ENCODE results near the gene PHLDB3. TPM values are rescaled to one million over a fixed set of nuclear protein-coding genes. Genes with fewer than 3 reads are reported as not detected.

Gene PHLDB3
- total RNA-seq, 1 donor from 2014 or later: 9.6 TPM

DNA sequence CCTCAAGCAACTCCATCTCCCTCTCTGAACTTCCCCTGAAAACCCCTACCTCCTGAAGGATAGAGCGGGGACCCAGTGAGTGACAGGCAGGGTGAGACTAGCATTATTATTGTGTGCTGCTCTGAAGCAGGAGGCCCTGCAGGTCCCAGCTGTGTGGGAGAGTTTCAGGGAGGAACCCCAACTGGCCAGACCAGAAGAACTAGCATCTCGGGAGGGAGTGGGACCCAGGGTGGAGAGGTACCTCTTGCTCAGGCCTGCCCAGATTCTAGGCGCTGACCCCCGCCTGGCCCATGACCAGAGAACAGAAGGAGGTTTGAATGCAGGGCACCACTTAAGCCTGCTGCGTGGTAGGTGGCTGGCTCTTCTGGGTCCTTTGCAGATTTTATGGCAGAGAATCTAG is 33.5 kb downstream of the PHLDB3 start:
- TF ChIP-seq, protein P1, sequence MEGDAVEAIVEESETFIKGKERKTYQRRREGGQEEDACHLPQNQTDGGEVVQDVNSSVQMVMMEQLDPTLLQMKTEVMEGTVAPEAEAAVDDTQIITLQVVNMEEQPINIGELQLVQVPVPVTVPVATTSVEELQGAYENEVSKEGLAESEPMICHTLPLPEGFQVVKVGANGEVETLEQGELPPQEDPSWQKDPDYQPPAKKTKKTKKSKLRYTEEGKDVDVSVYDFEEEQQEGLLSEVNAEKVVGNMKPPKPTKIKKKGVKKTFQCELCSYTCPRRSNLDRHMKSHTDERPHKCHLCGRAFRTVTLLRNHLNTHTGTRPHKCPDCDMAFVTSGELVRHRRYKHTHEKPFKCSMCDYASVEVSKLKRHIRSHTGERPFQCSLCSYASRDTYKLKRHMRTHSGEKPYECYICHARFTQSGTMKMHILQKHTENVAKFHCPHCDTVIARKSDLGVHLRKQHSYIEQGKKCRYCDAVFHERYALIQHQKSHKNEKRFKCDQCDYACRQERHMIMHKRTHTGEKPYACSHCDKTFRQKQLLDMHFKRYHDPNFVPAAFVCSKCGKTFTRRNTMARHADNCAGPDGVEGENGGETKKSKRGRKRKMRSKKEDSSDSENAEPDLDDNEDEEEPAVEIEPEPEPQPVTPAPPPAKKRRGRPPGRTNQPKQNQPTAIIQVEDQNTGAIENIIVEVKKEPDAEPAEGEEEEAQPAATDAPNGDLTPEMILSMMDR (IDR thresholded peaks at IDR 0.05; ENCODE audit: unreplicated experiment): no peak
- Mint-ChIP-seq H3K27me3 (ENCODE audit: unreplicated experiment) (peaks cover 4% of the 10 kb centered on the region), H3K36me3 (ENCODE audit: low read depth, unreplicated experiment) (no peaks in the 10 kb centered on the region), H3K27ac (ENCODE audit: unreplicated experiment) (no peak overlapping the region), H3K4me3 (ENCODE audit: unreplicated experiment) (no peak overlapping the region), H3K9me3 (ENCODE audit: unreplicated experiment) (no peaks in the 10 kb centered on the region), H3K4me1 (ENCODE audit: unreplicated experiment) (peaks cover 11% of the 10 kb centered on the region)
- no peak for DNase-seq (ENCODE audit: low spot score)

DNA sequence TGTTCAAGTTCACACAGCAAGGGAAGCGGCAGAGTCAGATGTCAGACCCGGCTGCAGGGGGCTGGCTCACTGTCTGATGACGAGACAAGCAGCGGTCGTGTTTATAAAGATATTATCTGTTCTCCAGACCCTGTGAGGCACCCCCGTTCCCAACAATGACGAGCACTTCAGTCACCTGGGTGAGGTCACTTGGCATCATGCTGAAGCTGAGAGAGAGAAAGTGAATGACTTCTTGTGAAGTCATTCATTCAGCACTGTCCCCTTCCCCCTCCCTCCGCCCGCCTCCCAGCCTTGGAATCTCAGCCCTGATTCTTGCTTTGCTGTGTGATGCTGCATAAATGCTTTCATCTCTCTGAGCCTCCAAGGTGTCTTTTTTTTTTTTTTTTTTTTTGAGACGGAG is 34.3 kb downstream of the PHLDB3 start:
- no peaks in the 10 kb centered on the region for H3K36me3 Mint-ChIP-seq (ENCODE audit: low read depth, unreplicated experiment)

DNA sequence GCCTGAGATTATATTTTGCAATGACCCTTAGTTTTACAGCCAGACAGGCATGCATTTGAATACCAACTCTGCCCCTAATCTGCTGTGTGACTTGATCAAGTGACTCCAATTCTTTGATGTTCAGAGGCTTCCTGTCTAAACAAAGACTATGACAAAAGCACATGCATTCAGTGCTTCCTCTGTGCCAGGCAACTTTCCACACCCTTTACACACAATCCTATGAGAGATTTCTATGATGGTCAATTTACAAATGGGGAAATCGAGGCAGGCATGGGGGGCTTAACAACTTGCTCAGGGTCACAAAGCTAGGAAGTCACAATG is 35.4 kb downstream of the PHLDB3 start:
- no peak overlapping the region for H3K27ac Mint-ChIP-seq (ENCODE audit: unreplicated experiment)
- no peaks in the 10 kb centered on the region for H3K9me3 Mint-ChIP-seq (ENCODE audit: unreplicated experiment)
- no peak overlapping the region for H3K4me3 Mint-ChIP-seq (ENCODE audit: unreplicated experiment)
- no peak for DNase-seq (ENCODE audit: low spot score)
- peaks cover 7% of the 10 kb centered on the region for H3K27me3 Mint-ChIP-seq (ENCODE audit: unreplicated experiment)
- H3K4me1 Mint-ChIP-seq (ENCODE audit: unreplicated experiment): peaks cover 13% of the 10 kb centered on the region
- TF ChIP-seq, protein P1 (IDR thresholded peaks at IDR 0.05; ENCODE audit: unreplicated experiment): no peak
- no peaks in the 10 kb centered on the region for H3K36me3 Mint-ChIP-seq (ENCODE audit: low read depth, unreplicated experiment)

More for the DNA sequence above, 34.3 kb downstream of the PHLDB3 start:
- Mint-ChIP-seq H3K27me3 (ENCODE audit: unreplicated experiment) (peaks cover 3% of the 10 kb centered on the region), H3K4me3 (ENCODE audit: unreplicated experiment) (no peak overlapping the region), H3K27ac (ENCODE audit: unreplicated experiment) (peak overlapping the region; percentile 58), H3K9me3 (ENCODE audit: unreplicated experiment) (no peaks in the 10 kb centered on the region), H3K4me1 (ENCODE audit: unreplicated experiment) (peaks cover 8% of the 10 kb centered on the region)
- DNase-seq (ENCODE audit: low spot score): no peak
- TF ChIP-seq, protein P1 (IDR thresholded peaks at IDR 0.05; ENCODE audit: unreplicated experiment): no peak

DNA sequence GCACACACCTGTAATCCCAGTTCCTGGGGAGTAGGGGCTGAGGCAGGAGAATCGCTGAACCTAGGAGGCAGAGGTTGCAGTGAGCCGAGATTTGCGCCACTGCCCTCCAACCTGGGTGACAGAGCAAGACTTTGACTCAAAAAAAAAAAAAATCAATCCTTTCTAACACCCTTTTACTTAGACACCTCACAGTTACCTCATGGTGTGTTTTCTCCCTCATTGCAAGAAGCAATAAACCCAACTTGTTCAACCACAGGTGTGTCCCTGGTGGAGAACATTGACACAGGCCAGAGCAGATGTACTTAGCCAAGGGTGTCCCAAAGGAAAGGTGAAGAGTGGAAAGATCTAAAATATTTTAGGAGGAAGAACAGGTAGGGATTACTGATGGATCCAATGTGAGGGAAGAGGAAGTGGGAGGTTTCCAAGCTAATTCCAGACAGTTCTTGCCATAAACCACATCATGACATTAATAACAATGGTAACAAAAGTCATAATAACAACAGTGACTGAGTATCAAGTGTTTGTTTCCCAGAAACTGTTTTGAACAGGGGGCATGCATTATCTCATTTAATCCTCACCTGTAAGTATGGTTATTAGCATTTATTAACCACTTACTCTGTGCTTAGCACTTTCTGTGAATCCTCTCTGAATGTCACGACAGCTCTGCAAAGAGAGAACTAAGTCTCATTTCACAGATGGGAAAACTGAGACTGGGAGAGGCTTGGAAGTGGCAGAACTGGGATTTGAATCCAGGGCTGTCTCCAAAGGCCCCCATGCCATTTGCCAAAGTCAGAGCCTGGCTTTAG is 36.0 kb downstream of the PHLDB3 start:
- no peaks in the 10 kb centered on the region for H3K9me3 Mint-ChIP-seq (ENCODE audit: unreplicated experiment)
- no peak for DNase-seq (ENCODE audit: low spot score)
- no peak overlapping the region for H3K27ac Mint-ChIP-seq (ENCODE audit: unreplicated experiment)
- H3K36me3 Mint-ChIP-seq (ENCODE audit: low read depth, unreplicated experiment): no peaks in the 10 kb centered on the region
- no peak overlapping the region for H3K4me3 Mint-ChIP-seq (ENCODE audit: unreplicated experiment)
- peaks cover 13% of the 10 kb centered on the region for H3K4me1 Mint-ChIP-seq (ENCODE audit: unreplicated experiment)
- H3K27me3 Mint-ChIP-seq (ENCODE audit: unreplicated experiment): peaks cover 8% of the 10 kb centered on the region
- TF ChIP-seq, protein P1 (IDR thresholded peaks at IDR 0.05; ENCODE audit: unreplicated experiment): no peak

DNA sequence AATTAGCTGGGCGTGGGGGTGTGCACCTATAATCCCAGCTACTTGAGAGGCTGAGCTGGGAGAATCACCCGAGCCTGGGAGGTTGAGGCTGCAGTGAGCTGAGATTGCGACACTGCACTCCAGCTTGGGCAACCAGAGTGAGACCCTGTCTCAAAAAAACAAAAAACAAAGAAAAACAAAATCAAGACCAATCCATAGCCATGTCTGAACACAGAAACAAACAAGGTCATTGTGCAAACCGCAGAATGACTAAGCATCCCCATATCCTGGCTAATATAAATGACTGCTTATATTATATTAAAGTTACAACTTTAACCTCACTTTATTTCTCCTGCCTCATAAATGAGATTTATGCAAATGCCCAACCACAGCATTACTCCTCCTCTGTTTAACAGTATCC is 36.8 kb downstream of the PHLDB3 start:
- H3K4me3 Mint-ChIP-seq (ENCODE audit: unreplicated experiment): no peak overlapping the region
- H3K9me3 Mint-ChIP-seq (ENCODE audit: unreplicated experiment): no peaks in the 10 kb centered on the region
- H3K27me3 Mint-ChIP-seq (ENCODE audit: unreplicated experiment): peaks cover 8% of the 10 kb centered on the region
- no peak for DNase-seq (ENCODE audit: low spot score)
- H3K27ac Mint-ChIP-seq (ENCODE audit: unreplicated experiment): no peak overlapping the region
- TF ChIP-seq, protein P1 (IDR thresholded peaks at IDR 0.05; ENCODE audit: unreplicated experiment): no peak
- peaks cover 13% of the 10 kb centered on the region for H3K4me1 Mint-ChIP-seq (ENCODE audit: unreplicated experiment)
- no peaks in the 10 kb centered on the region for H3K36me3 Mint-ChIP-seq (ENCODE audit: low read depth, unreplicated experiment)
